ENCODE data around the gene OTOS.

OTOS gene

DNA sequence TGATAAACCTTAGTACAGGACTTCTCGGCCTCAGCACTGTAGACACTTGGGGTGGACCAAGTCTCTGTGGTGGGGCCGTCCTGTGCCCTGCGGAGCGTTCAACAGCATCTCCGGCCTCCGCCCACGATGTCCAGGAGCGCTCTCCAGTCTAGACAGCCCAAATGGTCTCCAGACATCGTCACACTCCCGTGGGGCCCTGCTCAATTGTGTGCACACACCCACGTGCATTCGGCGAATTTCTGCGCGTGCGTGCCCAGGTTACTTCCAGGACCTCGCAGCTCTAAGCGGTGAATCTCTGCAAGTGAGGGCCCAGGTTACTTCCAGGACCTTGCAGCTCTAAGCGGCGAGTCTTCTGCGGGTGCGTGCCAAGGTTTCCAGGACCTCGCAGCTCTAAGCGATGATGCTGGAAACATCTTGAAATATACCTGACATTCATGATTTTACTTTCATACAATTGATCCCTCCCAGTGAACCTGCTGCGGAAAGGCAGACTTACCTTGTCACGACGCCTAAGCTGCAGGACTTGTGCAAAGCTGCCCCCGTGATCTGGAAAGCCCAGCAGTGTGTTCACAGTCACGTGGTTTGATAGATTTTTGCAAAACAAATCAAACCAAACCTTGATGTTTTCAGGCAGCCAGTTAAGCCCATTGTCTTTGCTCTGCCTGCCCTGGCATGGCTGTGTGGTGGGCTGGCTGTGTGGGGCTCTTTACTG is 16.1 kb upstream of the OTOS start:
- TF ChIP-seq POLR2AphosphoS5 (IDR thresholded peaks at IDR 0.05; ENCODE audit: low read depth, low read length) = no peak
- TF ChIP-seq, protein P1, sequence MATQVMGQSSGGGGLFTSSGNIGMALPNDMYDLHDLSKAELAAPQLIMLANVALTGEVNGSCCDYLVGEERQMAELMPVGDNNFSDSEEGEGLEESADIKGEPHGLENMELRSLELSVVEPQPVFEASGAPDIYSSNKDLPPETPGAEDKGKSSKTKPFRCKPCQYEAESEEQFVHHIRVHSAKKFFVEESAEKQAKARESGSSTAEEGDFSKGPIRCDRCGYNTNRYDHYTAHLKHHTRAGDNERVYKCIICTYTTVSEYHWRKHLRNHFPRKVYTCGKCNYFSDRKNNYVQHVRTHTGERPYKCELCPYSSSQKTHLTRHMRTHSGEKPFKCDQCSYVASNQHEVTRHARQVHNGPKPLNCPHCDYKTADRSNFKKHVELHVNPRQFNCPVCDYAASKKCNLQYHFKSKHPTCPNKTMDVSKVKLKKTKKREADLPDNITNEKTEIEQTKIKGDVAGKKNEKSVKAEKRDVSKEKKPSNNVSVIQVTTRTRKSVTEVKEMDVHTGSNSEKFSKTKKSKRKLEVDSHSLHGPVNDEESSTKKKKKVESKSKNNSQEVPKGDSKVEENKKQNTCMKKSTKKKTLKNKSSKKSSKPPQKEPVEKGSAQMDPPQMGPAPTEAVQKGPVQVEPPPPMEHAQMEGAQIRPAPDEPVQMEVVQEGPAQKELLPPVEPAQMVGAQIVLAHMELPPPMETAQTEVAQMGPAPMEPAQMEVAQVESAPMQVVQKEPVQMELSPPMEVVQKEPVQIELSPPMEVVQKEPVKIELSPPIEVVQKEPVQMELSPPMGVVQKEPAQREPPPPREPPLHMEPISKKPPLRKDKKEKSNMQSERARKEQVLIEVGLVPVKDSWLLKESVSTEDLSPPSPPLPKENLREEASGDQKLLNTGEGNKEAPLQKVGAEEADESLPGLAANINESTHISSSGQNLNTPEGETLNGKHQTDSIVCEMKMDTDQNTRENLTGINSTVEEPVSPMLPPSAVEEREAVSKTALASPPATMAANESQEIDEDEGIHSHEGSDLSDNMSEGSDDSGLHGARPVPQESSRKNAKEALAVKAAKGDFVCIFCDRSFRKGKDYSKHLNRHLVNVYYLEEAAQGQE (IDR thresholded peaks at IDR 0.05; ENCODE audit: insufficient read depth in 1 of 2, low read depth in 2 of 2, low read length in 2 of 2) = no peak

DNA sequence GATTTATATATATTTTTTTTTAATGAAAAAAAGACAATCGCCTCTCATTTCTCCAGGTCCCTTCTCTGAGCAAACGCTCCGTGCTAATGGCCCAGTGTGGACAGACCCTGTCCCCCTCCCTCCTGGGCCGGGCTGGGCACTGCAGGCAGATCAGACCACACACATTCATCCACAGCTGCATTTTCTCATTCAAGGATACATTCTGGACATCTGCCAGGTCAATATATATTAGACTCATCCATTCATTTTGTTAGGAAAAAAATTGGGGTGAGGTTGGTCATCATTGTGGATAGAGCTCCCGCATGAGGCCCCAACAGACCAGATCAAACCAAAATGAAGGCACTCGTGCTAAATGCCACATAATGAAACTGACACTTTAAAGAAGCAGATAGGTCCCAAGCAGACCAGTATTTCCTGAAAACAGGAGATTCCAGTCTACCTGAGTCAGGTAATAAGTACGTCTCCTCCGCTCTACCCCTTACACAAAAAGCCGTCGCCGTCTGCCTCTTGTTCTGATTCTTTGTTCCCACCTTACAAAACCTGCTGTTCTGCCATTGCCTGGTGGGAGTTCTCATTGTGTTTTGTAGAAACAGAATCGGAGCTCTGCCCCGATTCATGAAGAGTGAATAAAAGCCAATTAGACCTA is 15.4 kb upstream of the OTOS start:
- TF ChIP-seq SIN3A (IDR thresholded peaks at IDR 0.05; ENCODE audit: borderline replicate concordance, insufficient read depth, low read length) = no peak
- no peak for TF ChIP-seq TAF1 (IDR thresholded peaks at IDR 0.05; ENCODE audit: borderline replicate concordance, insufficient read depth, low read length)
- TF ChIP-seq FOXP2 (optimal IDR thresholded peaks at IDR 0.05; ENCODE audit: borderline replicate concordance, extremely low read depth, extremely low read length, insufficient read depth) = no peak
- TF ChIP-seq, protein P1 (IDR thresholded peaks at IDR 0.05; ENCODE audit: insufficient read depth in 1 of 2, low read depth in 2 of 2, low read length in 2 of 2) = no peak
- TF ChIP-seq POLR2AphosphoS5 (IDR thresholded peaks at IDR 0.05; ENCODE audit: low read depth, low read length) = no peak

DNA sequence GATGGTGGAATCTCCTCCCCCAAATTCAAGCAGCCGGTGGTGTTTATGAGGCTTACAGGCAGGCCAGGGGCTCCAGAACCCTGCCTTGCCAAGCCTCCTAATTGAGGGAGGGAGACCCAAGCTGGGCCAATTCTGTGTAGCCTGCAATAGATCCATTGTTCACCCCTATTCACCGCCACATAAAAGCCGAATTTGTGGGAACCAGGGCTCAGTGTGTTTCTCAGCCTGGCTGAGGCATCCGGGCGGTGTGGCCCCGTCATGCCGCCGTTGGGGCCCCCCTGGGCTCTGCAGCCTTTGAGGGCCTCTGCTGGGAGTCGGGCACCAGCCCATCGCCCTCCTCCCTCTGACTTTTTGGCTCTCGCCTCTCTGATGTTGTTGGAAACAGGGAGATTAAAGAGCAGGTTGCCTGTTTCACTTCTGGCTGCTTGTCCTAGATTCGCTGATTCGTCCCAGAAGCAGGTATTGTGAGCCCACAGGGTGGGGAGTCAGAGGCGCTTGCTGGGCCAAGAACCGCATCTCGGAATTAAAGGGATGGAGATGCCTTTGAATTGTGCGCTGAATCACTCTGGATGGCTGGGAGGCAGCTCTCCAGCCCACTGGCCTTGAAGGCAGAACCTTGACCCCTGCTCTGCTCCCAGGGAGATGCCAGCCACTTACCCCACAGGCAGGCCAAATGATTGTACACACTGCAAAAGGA is 14.7 kb upstream of the OTOS start:
- TF ChIP-seq, protein P1 (IDR thresholded peaks at IDR 0.05; ENCODE audit: insufficient read depth in 1 of 2, low read depth in 2 of 2, low read length in 2 of 2) = no peak
- TF ChIP-seq FOXP2 (optimal IDR thresholded peaks at IDR 0.05; ENCODE audit: borderline replicate concordance, extremely low read depth, extremely low read length, insufficient read depth) (no peak), TAF1 (IDR thresholded peaks at IDR 0.05; ENCODE audit: borderline replicate concordance, insufficient read depth, low read length) (no peak), POLR2AphosphoS5 (IDR thresholded peaks at IDR 0.05; ENCODE audit: low read depth, low read length) (no peak), SIN3A (IDR thresholded peaks at IDR 0.05; ENCODE audit: borderline replicate concordance, insufficient read depth, low read length) (no peak)

DNA sequence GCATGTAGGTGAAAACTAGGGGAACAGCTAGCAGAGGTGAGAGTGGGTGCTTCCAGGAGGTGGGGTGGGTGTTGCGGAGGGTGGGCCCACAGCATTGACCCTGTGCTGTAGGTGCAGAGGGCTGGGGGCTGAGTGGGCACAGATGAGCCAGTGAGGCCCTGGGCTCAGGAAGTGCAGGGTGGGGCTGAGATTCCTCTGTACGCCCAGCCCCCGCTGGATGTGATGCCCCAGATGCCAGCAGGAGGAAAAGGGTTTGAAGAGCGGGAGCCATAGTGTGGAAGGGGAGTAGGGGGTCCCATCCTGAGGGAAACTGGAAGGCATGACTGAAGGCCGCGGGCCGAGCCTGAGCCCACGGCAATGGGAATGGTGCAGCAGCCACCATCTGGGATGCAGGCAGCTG is 14.1 kb upstream of the OTOS start:
- no peak for TF ChIP-seq TAF1 (IDR thresholded peaks at IDR 0.05; ENCODE audit: borderline replicate concordance, insufficient read depth, low read length)
- no peak for TF ChIP-seq POLR2AphosphoS5 (IDR thresholded peaks at IDR 0.05; ENCODE audit: low read depth, low read length)
- TF ChIP-seq, protein P1 (IDR thresholded peaks at IDR 0.05; ENCODE audit: insufficient read depth in 1 of 2, low read depth in 2 of 2, low read length in 2 of 2) = no peak
- TF ChIP-seq SIN3A (IDR thresholded peaks at IDR 0.05; ENCODE audit: borderline replicate concordance, insufficient read depth, low read length) = no peak
- no peak for TF ChIP-seq FOXP2 (optimal IDR thresholded peaks at IDR 0.05; ENCODE audit: borderline replicate concordance, extremely low read depth, extremely low read length, insufficient read depth)
